ENCODE measurements around the gene WWP2.

WWP2 gene

DNA sequence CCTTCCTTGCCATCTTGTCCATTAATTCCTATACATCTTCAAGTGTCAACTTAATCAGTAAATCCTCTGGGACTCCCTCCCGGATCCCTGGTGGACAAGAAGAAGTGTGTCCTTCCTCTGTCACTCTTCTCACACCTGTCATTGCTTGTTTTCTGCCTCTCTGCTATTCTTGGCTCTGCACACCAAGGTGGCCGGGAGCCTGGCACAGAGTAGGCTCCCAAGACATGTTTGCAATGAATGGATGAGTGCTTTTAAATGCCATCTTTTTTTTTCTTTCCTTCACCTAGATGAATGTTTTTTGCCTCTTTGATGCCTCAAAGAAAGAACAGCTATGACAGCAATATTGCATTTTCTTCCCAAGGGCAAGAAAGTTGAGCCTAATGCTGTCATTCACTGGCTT is 131.0 kb downstream of the WWP2 start:
- no peak for DNase-seq

DNA sequence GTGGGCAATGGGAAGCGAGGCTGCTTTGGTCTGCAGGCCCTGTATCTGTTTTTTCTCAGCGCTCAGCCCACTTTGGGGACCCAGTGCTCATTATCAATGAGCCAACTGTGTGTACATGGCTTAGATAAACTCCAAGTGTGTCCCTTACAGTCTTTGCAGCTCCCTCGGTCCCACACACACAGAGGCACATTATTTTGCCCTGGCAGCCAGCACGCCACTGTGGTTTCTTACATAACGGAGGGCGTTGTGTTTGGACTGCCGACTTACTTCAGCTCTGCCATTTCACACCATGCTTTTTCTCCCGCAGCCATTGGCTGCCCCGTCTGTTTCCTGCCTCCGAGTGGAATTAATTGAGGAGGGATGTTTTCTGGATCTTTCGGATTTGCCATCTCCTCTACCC is 132.5 kb downstream of the WWP2 start:
- DNase-seq: no peak

DNA sequence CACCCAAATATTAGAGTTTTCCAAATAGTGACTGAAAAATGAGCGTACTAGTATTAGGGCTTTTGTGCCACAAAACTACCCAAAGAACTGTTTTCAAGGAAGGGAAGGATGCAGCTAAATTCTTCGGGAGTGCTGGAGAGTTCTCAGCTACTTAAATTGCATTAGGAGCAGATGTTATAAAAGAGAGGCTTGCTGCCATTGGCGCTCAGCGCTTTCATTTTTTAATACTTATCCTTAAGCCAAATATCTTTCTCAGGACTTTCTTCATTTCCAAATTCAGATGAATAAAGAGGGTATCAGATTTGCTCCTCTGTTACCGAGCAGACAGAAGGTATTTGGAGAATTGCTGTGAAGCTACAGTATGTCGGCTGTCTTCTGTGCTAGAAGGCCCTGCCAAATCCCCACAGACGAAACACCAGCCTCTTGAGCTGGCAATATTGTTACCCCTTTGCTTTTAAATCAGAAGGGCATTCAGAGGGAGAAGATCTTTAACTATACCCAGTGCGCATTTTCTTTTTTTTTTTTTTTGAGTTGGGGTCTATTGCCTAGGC is 141.8 kb downstream of the WWP2 start:
- DNase-seq: no peak

DNA sequence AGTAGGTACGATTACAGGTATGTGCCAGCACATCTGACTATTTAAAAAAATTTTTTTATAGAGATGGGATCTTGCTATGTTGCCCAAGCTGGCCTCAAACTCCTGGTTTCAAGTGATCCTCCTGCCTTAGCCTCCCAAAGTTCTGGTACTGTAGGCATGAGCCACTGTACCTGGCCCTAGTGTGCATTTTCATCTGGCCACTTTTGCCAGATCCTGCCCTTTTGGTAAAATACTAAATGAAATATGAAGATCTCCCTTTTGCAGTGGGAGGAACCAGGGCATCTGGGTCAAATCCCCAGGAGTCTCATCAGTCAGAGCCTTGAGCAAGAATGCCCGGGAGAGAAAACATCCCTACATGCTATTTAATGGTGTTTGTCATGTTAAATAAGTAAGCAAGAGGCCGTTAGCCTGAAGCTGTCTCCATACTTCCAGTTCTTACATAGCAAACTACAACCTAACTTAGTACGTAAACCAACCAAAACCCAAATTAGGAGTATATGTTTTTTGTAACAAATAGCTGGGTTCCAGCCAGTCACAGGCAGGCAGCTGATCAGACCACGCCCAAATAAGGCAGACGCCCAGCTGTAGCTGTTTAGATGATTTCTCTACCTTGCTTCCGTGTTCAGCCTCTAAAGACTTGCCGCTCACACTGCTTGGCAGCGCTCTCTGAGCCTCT is 142.5 kb downstream of the WWP2 start:
- DNase-seq: no peak

DNA sequence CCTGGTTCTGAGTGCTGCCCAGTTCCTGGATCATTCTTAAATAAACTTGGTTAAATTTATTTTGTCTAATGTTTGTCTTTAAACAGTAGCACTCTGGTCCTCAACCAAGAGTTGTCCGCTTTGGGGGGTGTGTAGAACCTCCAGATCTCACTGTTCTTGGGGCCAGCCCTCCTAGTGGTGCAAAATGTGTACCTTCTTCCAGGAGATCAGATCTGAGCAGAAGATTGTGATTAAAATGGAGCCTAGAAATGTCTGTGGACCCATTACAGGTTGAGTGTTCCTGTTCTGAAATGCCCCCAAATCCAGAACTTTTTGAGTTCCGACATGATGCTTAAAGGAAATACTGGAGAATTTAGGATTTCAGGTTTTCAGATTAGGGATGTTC is 143.0 kb downstream of the WWP2 start:
- DNase-seq: no peak

DNA sequence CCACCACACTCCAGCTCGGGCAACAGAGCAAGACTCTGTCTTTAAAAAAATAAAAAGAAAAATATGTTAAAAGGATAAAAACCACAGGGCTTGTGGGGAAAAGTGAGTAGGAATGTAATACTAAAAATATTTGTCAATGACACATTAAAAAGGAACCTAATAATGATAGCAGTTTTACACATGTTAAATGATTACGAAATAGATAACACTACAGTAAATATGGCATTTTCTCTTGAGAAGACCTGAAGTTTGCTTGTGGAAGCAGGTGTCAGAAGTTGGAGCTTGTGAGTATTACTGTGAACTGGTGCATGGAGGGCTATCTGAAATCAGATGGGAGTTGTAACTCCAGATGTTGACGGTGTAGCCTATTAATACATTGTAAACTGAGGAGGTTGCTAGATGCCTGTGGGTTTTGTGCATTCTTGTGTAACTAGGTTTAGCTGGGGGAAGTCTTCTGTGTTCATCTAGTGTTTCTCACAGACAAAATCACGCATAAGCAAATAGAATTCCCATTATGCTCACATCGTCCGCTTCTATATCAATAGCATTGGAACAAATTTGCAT is 144.8 kb downstream of the WWP2 start:
- no peak for DNase-seq

DNA sequence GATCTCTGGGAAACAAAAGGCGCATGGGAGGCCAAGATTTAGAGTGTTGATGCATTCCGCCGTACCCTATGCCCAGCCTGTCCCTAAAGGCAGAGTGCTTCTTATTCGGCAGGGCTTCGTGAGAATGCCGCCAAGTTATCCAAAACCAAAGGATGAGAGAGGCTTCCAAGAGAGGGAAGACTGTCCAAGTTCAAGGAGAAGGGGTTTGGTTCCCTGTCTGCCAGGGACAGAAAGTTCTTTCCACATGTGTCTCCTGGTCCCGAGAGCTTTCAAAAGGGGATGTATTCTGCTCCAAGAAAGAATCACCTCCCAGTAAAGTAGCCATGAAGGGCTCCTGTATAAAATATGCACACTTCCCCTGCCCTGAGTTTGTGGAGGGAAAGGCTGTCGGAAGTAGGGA is 146.9 kb downstream of the WWP2 start:
- DNase-seq: no peak

DNA sequence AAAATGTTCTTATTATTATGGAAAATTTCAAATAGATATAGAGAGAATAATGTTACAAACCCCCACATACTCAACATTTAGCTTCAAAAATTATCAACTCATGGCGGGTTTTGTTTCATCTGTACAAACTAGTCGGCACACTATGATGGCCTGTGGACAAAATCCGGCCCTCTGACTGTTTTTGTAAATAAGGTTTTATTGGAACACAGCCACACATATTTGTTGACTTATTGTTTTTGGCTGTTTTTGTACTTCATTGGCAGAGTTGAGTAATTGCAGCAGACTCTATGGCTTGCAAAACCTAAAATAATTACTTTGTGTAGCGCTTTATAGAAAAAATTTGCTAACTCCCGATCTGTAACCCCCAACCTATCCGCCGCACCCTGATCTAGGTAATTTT is 147.6 kb downstream of the WWP2 start:
- no peak for DNase-seq

DNA sequence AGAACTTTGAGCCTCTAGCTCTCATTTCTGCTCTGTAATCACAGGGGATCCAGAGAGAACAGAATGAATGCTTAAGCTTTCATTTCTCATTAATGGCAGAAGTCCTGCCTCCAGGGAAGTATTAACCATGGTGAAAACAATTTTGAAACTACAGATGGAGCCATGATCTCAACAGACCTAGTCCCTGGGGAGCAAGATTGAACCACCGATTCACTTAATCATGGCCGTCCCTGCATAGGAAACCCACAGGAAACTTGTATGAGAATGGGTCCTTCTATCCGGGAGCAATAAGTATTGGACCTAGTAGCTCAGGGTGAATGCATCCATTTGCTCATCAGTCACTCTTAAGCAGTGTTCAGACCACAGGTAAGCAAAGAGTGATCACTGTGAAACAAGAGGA is 148.8 kb downstream of the WWP2 start:
- DNase-seq: no peak

DNA sequence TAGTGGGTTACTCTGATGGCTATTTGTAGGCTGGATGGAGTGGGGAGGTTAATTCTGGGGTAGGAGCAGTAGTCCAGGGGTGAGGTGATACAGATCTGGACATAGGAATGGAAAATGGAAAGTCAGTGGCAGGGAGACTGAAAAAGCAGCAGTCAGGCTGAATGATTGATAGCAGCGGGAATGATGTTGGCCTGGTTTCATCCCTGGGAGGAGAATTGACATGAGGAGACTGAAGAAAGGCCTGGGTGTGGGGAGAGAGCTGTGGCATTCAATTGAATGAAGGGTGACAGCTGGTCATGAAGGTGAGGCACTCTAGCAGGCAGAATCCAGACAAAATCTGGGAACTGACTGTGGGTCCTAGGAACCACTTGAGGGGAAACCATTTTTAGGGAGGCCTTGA is 154.3 kb downstream of the WWP2 start:
- no peak for DNase-seq

DNA sequence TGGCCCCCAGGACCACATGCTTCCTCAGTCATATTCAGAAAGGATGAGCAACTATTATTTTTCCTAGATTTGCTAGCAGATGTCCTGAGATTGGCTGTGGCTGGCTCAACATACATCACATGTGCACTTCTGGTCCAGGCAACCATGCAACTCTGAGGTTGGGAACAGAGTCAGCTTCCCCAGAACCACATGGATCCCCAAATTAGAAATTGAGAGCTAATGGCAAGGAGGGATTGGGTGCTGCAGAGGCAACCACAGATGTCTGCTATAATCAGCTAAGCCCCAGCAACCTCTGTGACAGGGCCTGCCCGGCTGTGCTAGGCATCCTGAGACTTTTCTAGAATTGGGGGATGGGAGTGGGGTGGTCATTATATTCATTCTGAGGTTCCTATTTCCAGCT is 155.2 kb downstream of the WWP2 start:
- no peak for DNase-seq

DNA sequence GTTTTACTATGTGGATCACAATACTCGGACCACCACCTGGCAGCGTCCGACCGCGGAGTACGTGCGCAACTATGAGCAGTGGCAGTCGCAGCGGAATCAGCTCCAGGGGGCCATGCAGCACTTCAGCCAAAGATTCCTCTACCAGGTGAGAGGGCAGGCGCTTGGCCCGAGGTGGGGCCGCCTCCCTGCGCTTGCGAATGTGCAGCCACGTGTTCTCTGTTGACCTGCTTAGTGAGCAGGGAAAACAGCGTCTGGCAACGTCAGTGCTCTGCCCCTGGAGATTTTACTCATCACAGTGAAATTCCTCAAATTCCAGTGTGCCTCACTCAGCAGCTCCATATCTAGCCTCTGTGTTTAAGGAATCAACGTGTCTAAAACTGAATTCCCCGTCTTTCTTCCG is 155.6 kb downstream of the WWP2 start:
- DNase-seq: no peak

DNA sequence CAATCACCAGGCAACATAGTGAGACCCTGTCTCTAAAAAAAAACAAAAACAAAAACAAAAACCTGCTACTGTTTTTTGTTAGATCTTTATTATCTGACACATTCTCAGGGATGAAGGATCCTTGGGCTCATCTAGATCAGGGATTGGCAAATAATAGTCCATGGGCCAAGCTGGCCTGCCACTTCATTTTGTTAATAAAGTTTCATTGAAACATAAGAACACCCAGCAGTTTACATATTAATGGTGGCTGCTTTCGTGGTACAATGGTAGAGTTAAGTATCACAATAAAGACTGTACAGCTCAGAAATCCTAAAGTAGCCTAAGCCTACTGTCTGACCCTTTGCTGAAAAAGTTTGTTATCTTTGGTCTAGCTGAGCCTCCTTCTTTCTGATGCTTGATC is 156.1 kb downstream of the WWP2 start:
- no peak for DNase-seq

DNA sequence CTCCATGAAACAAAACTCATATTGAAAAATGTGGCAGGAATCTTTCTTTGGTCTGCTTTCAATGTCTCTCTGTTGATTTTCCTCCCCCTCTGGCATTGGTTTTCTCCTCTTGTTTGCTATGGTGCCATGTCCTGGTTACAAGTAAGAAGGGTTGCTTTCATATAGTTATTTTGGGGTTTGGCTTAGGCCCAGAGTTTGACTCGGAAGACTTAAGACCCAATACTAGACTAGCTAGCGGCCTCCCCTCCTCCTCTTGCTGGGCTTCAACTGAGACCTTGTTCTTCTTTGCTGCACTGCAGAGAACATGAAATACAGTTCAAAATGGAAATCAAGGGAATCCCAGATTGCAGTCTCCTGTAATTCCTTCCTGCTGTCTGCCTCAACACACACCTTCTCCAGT is 159.0 kb downstream of the WWP2 start:
- DNase-seq: no peak

DNA sequence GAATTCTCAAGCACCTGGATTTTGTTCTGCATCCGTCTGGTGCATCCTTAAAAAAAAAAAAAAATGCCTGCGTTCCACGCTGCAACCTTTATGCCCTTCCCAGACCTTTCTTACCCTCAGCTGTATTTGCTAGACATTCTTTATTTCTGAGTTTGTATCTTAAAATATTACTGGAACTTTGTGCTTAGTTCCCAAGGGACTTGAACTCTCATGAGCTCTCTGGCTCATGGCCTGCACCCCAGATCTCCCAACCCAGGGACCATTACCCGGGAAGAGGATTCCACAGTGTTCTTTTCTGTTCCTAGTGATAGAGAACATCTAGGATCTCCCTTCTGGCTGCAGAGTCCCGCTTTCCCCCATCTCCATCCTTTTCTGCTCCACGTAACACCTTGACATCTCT is 160.1 kb downstream of the WWP2 start:
- no peak for DNase-seq

DNA sequence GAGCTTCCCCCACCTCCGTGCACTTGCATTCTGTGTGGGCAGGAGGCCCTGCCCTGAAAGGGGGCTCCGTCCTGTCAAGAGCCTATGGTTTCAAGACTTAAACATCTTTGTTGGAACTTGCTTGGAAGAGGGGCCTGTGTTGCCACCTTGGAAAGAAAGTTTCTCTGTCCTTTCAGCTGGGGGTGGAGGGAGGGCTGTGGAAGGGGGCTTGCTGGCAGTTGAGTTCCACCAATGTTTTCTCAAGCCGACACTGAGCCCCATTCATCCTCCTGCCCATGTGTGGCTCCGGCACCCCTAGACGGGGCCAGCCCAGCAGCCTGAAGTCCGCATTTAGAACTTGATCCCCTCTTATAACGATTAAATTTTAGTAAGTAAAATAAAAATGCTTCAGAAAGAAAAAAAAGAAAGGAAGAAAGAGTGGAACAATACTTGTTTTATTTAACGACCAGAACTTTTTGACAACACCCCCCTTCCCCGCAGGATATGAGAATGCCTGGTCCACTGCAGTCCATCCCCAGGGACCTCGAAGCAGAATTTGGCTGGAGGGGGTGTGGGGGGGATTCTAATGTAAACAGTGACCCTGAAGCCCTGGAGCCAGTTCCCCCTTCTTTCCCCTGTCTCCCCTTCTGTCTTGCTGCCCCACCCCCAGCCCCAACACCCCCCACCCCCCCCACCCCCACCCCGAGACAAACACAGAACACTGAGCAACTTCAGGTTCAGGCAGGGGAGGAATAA is 162.1 kb downstream of the WWP2 start:
- DNase-seq: no peak

DNA sequence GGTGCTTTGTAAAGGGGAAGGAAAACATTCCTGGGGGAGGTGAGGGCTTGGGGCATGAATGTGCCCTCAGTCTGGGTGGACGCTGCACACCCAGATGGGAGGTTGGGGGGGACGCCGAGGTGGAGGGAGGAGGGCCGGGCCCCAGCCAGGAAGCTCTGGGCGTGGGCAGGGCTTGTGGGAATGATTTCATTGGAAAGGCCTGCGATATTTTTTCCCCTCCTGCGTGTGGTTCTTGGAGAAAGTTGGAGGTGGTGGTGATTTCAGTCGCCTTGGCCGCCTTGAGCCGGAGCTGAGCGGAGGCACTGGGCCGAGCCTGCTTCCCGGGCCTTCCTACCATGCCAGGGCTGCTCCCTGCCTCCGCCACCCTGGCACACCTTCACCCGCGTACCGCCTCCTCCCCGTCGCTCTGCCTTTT is 162.7 kb downstream of the WWP2 start:
- no peak for DNase-seq

DNA sequence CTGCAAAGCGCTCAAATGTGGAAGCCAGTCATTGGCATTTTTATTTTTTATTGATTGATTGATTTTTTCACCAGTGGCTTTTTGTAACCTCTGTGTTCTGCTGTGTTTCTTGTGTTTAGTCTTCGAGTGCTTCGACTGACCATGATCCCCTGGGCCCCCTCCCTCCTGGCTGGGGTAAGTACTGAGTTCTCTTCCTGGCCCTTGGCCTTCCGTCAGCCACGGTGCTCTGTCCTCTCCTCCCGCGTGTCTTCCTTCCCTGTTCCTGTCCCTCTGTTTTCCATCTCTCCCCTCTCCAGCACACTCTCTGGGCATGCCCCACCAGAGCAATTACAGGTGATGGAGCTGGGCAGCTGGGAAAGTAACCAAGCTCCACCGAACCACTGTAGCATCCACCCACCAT is 163.2 kb downstream of the WWP2 start:
- no peak for DNase-seq

DNA sequence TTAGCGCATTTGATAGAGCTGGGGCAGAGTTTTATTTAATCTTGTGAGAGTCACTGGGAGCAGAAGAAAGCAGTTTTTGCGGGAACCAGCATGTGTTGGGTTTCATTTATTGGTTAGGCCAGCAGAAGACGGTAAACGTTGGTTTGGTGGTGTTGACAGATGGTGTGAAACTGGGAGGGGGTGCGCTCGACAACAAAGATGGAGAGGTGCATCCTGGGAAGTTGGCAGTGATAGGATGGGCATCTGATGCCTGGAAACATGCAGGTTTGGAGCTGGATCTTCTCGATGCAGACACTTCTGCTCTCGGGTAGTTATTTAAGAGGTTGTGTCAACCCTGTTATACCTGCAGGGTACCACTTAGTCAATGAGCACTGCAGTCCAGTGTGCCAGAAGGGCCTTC is 164.1 kb downstream of the WWP2 start:
- no peak for DNase-seq

DNA sequence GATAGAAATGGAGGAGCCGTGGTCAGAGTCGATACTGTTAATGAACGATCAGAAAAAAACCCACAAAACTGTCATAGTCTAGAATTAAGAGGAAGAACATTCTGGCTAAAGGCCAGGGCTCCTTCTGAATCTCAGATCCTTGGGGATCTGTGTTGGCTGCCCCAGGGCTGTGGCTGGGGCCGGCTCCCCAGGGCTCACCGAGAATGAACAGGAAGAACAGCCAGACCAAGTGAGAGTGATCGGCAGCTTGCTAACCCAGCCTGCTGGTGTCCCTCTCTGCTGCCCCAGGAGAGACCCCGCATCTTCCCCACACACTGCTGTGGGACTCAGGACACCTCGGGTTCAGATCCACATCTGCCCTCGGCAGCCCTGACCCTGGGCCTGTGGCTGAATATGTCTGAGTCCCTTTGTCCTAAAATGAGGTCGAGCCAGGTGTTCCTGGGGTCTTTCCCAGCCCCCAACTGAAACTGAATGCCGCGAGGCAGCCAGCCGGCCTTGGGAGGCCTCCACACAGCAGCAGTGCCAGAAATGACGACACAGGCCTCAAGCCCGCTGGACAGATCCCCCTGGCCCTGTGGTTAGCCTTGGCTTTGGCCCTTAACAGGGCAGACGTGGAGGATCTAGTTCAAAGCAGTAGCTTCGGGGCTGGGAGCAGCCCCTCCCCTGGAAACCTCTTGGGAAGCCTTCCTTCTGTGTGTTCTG is 165.1 kb downstream of the WWP2 start:
- no peak for DNase-seq

DNA sequence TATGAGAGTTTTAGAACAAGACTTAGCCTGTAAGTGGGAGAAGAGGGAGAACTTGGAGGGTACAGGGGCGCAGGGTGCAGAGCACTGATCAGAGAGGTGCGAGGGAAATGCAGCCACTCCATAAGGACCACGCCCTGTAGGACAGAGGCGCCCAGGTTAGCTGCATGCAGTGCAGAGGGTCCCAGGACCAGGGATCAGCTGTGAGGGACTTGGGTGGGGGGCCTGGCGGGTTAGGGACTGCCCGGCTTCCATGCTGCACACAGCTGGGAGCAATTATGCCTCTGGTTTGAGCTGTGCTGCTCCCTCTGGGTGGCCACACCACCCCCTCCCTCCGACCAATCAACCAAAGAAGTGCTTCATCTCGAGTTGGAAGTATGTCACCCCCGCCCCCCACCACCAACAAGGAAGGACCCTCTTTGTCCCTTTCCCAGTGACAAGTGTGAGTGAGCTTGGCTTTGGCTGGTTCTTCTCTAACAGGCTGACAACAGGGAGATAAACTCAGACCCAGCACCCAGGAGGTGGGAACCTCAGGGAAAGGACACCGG is 166.8 kb downstream of the WWP2 start:
- no peak for DNase-seq

DNA sequence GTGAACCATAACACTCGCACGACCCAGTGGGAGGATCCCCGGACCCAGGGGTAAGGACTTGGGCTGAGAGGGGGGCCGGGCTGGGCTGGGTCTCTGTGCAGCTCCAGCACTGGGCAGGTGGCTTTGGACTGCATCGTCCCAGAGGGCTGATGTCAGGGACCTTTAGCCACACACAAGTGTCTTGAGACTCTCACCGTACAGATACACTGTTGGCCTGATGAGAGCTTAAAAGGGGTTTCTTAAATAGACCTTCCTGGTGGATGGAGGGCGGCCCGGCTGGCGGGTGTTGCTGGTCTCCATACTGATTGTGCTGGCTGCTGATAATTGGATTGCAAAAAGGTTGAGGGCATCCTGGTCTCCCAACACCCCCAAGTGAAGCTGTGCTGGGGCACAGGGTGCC is 167.3 kb downstream of the WWP2 start:
- no peak for DNase-seq

DNA sequence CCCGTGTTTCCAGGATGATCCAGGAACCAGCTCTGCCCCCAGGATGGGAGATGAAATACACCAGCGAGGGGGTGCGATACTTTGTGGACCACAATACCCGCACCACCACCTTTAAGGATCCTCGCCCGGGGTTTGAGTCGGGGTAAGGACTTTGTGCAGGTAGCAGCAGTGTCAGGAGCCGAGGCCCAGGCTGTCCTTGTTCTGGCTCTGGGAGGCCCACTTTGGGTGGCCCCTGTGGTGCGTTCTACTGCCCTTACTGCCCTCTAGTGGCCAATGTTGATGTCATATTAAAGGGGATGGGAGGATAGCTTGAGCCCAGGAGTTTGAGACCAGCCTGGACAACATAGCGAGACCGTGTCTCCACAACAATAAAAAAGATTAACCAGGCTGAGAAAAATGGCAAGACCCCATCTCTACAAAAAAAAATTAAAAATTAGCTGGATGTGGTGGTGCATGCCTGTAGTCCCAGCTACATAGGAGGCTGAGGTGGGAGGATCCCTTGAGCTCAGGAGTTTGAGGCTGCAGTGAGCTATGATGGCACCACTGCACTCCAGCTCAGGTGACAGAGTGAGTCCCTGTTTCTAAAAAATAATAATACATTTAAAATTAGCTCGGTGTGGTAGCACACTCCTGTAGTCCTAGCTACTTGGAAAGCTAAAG is 168.1 kb downstream of the WWP2 start:
- DNase-seq: peak; percentile 17
